ENCODE measurements around the gene RAMP1.

The RAMP1 gene

GRCh38 chr2:237877576-237878307 is 18.3 kb downstream of the RAMP1 start:
- no peak for DNase-seq

GRCh38 chr2:237878321-237879057 is 19.1 kb downstream of the RAMP1 start:
- no peak for DNase-seq

GRCh38 chr2:237879058-237879430 is 19.6 kb downstream of the RAMP1 start:
- no peak for DNase-seq

- DNase-seq, result no peak
Measured at GRCh38 chr2:237879991-237880560, 20.7 kb downstream of the RAMP1 start.

- no peak for DNase-seq
Measured at GRCh38 chr2:237882510-237883481, 23.4 kb downstream of the RAMP1 start.

- DNase-seq, result no peak
Measured at GRCh38 chr2:237883951-237884446, 24.6 kb downstream of the RAMP1 start.

GRCh38 chr2:237884681-237885080 is 25.3 kb downstream of the RAMP1 start:
- DNase-seq, result no peak

GRCh38 chr2:237885111-237885930 is 25.9 kb downstream of the RAMP1 start:
- no peak for DNase-seq

GRCh38 chr2:237885931-237886684 is 26.7 kb downstream of the RAMP1 start:
- DNase-seq, result no peak

- no peak for DNase-seq
Measured at GRCh38 chr2:237886685-237887481, 27.5 kb downstream of the RAMP1 start.

GRCh38 chr2:237888389-237888788 is 29.0 kb downstream of the RAMP1 start:
- no peak for DNase-seq

- DNase-seq, result no peak
Measured at GRCh38 chr2:237889016-237889415, 29.6 kb downstream of the RAMP1 start.

GRCh38 chr2:237889811-237890210 is 30.4 kb downstream of the RAMP1 start:
- no peak for DNase-seq

- no peak for DNase-seq
Measured at GRCh38 chr2:237892478-237892877, 33.1 kb downstream of the RAMP1 start.

GRCh38 chr2:237892984-237893595 is 33.7 kb downstream of the RAMP1 start:
- no peak for DNase-seq

GRCh38 chr2:237894396-237894979 is 35.1 kb downstream of the RAMP1 start:
- no peak for DNase-seq

GRCh38 chr2:237894986-237895543 is 35.6 kb downstream of the RAMP1 start:
- no peak for DNase-seq

- DNase-seq, result no peak
Measured at GRCh38 chr2:237895544-237896506, 36.4 kb downstream of the RAMP1 start.

Measured in activated CD4-positive, alpha-beta T cell treated with anti-CD3 and anti-CD28 coated beads, Interleukin-2, amount 50 U/mL, for 1 hour (primary cell).